ENCODE data around the gene JAKMIP2.

JAKMIP2 gene

GRCh38 chr5:147751156-147751830 lies 31.2 kb downstream of the JAKMIP2 start:
- Histone ChIP-seq H3K36me3 (ENCODE audit: insufficient read depth, low read length) (peaks cover 11% of the 10 kb centered on the region), H3K27ac (peak overlapping the region; percentile 89), H3K9me3 (ENCODE audit: low read depth, low read length) (no peaks in the 10 kb centered on the region), H3K4me3 (peak overlapping the region; percentile 5; the same call in 1 of the 2 replicates), H3K9ac (ENCODE audit: insufficient read length) (peak overlapping the region; percentile 24)
- TF ChIP-seq FOXP2 (optimal IDR thresholded peaks at IDR 0.05; ENCODE audit: control extremely low read depth, extremely low read length, insufficient read depth) (no peak), POLR2AphosphoS5 (IDR thresholded peaks at IDR 0.05; ENCODE audit: borderline replicate concordance, low read depth, low read length) (no peak), EZH2 (IDR thresholded peaks at IDR 0.05) (no peak)
- no peak for DNase-seq (ENCODE audit: low read depth, low spot score)

- Histone ChIP-seq H3K4me3 (no peak overlapping the region), H3K9ac (ENCODE audit: insufficient read length) (no peak overlapping the region), H3K9me3 (ENCODE audit: low read depth, low read length) (no peaks in the 10 kb centered on the region), H3K36me3 (ENCODE audit: insufficient read depth, low read length) (peaks cover 11% of the 10 kb centered on the region), H3K27ac (peak overlapping the region; percentile 89)
- peak; percentile 73 for DNase-seq (ENCODE audit: low read depth, low spot score)
- TF ChIP-seq EZH2 (IDR thresholded peaks at IDR 0.05) (no peak), FOXP2 (optimal IDR thresholded peaks at IDR 0.05; ENCODE audit: control extremely low read depth, extremely low read length, insufficient read depth) (no peak), POLR2AphosphoS5 (IDR thresholded peaks at IDR 0.05; ENCODE audit: borderline replicate concordance, low read depth, low read length) (no peak)
Observed at GRCh38 chr5:147750065-147750464, 32.5 kb downstream of the JAKMIP2 start.

- TF ChIP-seq POLR2AphosphoS5 (IDR thresholded peaks at IDR 0.05; ENCODE audit: borderline replicate concordance, low read depth, low read length) (no peak), FOXP2 (optimal IDR thresholded peaks at IDR 0.05; ENCODE audit: control extremely low read depth, extremely low read length, insufficient read depth) (no peak), EZH2 (IDR thresholded peaks at IDR 0.05) (no peak)
- H3K9ac ChIP-seq (ENCODE audit: insufficient read length), result no peak overlapping the region
- H3K9me3 ChIP-seq (ENCODE audit: low read depth, low read length), result no peaks in the 10 kb centered on the region
- H3K4me3 ChIP-seq, result no peak overlapping the region
- no peak for DNase-seq (ENCODE audit: low read depth, low spot score)
- H3K27ac ChIP-seq, result peak overlapping the region; percentile 89
- H3K36me3 ChIP-seq (ENCODE audit: insufficient read depth, low read length), result peaks cover 11% of the 10 kb centered on the region
Observed at GRCh38 chr5:147748590-147748989, 33.9 kb downstream of the JAKMIP2 start.

- Histone ChIP-seq H3K36me3 (ENCODE audit: insufficient read depth, low read length) (peaks cover 5% of the 10 kb centered on the region; the same call in 1 of the 2 replicates), H3K4me3 (no peak overlapping the region), H3K27ac (peak overlapping the region; percentile 81), H3K9me3 (ENCODE audit: low read depth, low read length) (no peaks in the 10 kb centered on the region), H3K9ac (ENCODE audit: insufficient read length) (no peak overlapping the region)
- no peak for DNase-seq (ENCODE audit: low read depth, low spot score)
- TF ChIP-seq FOXP2 (optimal IDR thresholded peaks at IDR 0.05; ENCODE audit: control extremely low read depth, extremely low read length, insufficient read depth), result no peak
- no peak for TF ChIP-seq EZH2 (IDR thresholded peaks at IDR 0.05)
- TF ChIP-seq POLR2AphosphoS5 (IDR thresholded peaks at IDR 0.05; ENCODE audit: borderline replicate concordance, low read depth, low read length), result no peak
Observed at GRCh38 chr5:147746986-147747385, 35.5 kb downstream of the JAKMIP2 start.

GRCh38 chr5:147743678-147744374 lies 38.7 kb downstream of the JAKMIP2 start:
- Histone ChIP-seq H3K4me3 (peak overlapping the region; percentile 60), H3K9ac (ENCODE audit: insufficient read length) (peak overlapping the region; percentile 78), H3K36me3 (ENCODE audit: insufficient read depth, low read length) (no peaks in the 10 kb centered on the region; the same call in 1 of the 2 replicates), H3K27ac (peak overlapping the region; percentile 100), H3K9me3 (ENCODE audit: low read depth, low read length) (no peaks in the 10 kb centered on the region)
- DNase-seq (ENCODE audit: low read depth, low spot score), result peak; percentile 100
- peak; percentile 74; the same call in 1 of the 2 replicates for TF ChIP-seq POLR2AphosphoS5 (IDR thresholded peaks at IDR 0.05; ENCODE audit: borderline replicate concordance, low read depth, low read length)
- no peak for TF ChIP-seq FOXP2 (optimal IDR thresholded peaks at IDR 0.05; ENCODE audit: control extremely low read depth, extremely low read length, insufficient read depth)

- H3K4me3 ChIP-seq, result peak overlapping the region; percentile 60
- no peaks in the 10 kb centered on the region for H3K9me3 ChIP-seq (ENCODE audit: low read depth, low read length)
- peak overlapping the region; percentile 71 for H3K9ac ChIP-seq (ENCODE audit: insufficient read length)
- no peak for TF ChIP-seq POLR2AphosphoS5 (IDR thresholded peaks at IDR 0.05; ENCODE audit: borderline replicate concordance, low read depth, low read length)
- no peak for TF ChIP-seq EZH2 (IDR thresholded peaks at IDR 0.05)
- TF ChIP-seq FOXP2 (optimal IDR thresholded peaks at IDR 0.05; ENCODE audit: control extremely low read depth, extremely low read length, insufficient read depth), result no peak
- H3K27ac ChIP-seq, result peak overlapping the region; percentile 100
- no peak for DNase-seq (ENCODE audit: low read depth, low spot score)
- H3K36me3 ChIP-seq (ENCODE audit: insufficient read depth, low read length), result no peaks in the 10 kb centered on the region; the same call in 1 of the 2 replicates
Observed at GRCh38 chr5:147743012-147743411, 39.5 kb downstream of the JAKMIP2 start.

GRCh38 chr5:147742151-147742550 lies 40.4 kb downstream of the JAKMIP2 start:
- H3K4me3 ChIP-seq, result peak overlapping the region; percentile 60
- DNase-seq (ENCODE audit: low read depth, low spot score), result no peak

GRCh38 chr5:147740864-147741263 lies 41.7 kb downstream of the JAKMIP2 start:
- peak overlapping the region; percentile 100 for H3K27ac ChIP-seq
- TF ChIP-seq POLR2AphosphoS5 (IDR thresholded peaks at IDR 0.05; ENCODE audit: borderline replicate concordance, low read depth, low read length) (no peak), EZH2 (IDR thresholded peaks at IDR 0.05) (no peak), FOXP2 (optimal IDR thresholded peaks at IDR 0.05; ENCODE audit: control extremely low read depth, extremely low read length, insufficient read depth) (no peak)
- no peak overlapping the region for H3K9ac ChIP-seq (ENCODE audit: insufficient read length)
- no peak for DNase-seq (ENCODE audit: low read depth, low spot score)
- no peak overlapping the region for H3K4me3 ChIP-seq
- H3K36me3 ChIP-seq (ENCODE audit: insufficient read depth, low read length), result no peaks in the 10 kb centered on the region; the same call in 1 of the 2 replicates
- no peaks in the 10 kb centered on the region for H3K9me3 ChIP-seq (ENCODE audit: low read depth, low read length)

More at GRCh38 chr5:147742151-147742550, 40.4 kb downstream of the JAKMIP2 start:
- Histone ChIP-seq H3K9ac (ENCODE audit: insufficient read length) (peak overlapping the region; percentile 71), H3K27ac (peak overlapping the region; percentile 100), H3K36me3 (ENCODE audit: insufficient read depth, low read length) (no peaks in the 10 kb centered on the region; the same call in 1 of the 2 replicates), H3K9me3 (ENCODE audit: low read depth, low read length) (no peaks in the 10 kb centered on the region)
- TF ChIP-seq FOXP2 (optimal IDR thresholded peaks at IDR 0.05; ENCODE audit: control extremely low read depth, extremely low read length, insufficient read depth) (no peak), POLR2AphosphoS5 (IDR thresholded peaks at IDR 0.05; ENCODE audit: borderline replicate concordance, low read depth, low read length) (no peak), EZH2 (IDR thresholded peaks at IDR 0.05) (no peak)

All from SK-N-MC (cell line).